HG02759 (cell line): ENCODE results near the gene SSBP2.
"Not testable (repeated sequence)": the region's sequence is repeated elsewhere in the genome, so short reads cannot be mapped to it uniquely, and the experiment has no call there.

ENCODE experiments used
- ATAC-seq: cut with Tn5 transposase; IDR thresholded peaks from one replicate; pipeline ENCODE4 v1.9.1; 2021; ENCODE audit warnings: mild to moderate bottlenecking, moderate library complexity; ENCODE audit not compliant: unreplicated experiment

SSBP2 gene

GRCh38 chr5:81679885-81680284 is 71.0 kb downstream of the SSBP2 start:
- ATAC-seq = no peak

- no peak for ATAC-seq
These were observed 75.5 kb downstream of the SSBP2 start for GRCh38 chr5:81675420-81675819.

- ATAC-seq = no peak
These were observed 85.1 kb downstream of the SSBP2 start for GRCh38 chr5:81665795-81666194.

- not testable (repeated sequence) for ATAC-seq
These were observed 90.3 kb downstream of the SSBP2 start for GRCh38 chr5:81660624-81661023.

- no peak for ATAC-seq
These were observed 93.5 kb downstream of the SSBP2 start for GRCh38 chr5:81657386-81657785.

- ATAC-seq = no peak
These were observed 94.1 kb downstream of the SSBP2 start for GRCh38 chr5:81656783-81657182.

- no peak for ATAC-seq
These were observed 99.9 kb downstream of the SSBP2 start for GRCh38 chr5:81650987-81651386.

- ATAC-seq = no peak
These were observed 104.4 kb downstream of the SSBP2 start for GRCh38 chr5:81646469-81646995.

GRCh38 chr5:81642210-81642609 is 108.7 kb downstream of the SSBP2 start:
- no peak for ATAC-seq

- no peak for ATAC-seq
These were observed 111.3 kb downstream of the SSBP2 start for GRCh38 chr5:81639556-81639955.

GRCh38 chr5:81638471-81638870 is 112.4 kb downstream of the SSBP2 start:
- ATAC-seq = no peak

GRCh38 chr5:81633891-81634290 is 117.0 kb downstream of the SSBP2 start:
- ATAC-seq = no peak

GRCh38 chr5:81633471-81633870 is 117.4 kb downstream of the SSBP2 start:
- no peak for ATAC-seq

GRCh38 chr5:81632679-81633078 is 118.2 kb downstream of the SSBP2 start:
- ATAC-seq = no peak

GRCh38 chr5:81631621-81632020 is 119.3 kb downstream of the SSBP2 start:
- no peak for ATAC-seq

GRCh38 chr5:81631124-81631523 is 119.8 kb downstream of the SSBP2 start:
- peak; percentile 84 for ATAC-seq

GRCh38 chr5:81630684-81631083 is 120.2 kb downstream of the SSBP2 start:
- no peak for ATAC-seq

GRCh38 chr5:81629986-81630385 is 120.9 kb downstream of the SSBP2 start:
- ATAC-seq = no peak

- not testable (repeated sequence) for ATAC-seq
These were observed 122.8 kb downstream of the SSBP2 start for GRCh38 chr5:81628061-81628460.

- no peak for ATAC-seq
These were observed 124.4 kb downstream of the SSBP2 start for GRCh38 chr5:81626524-81626923.

- ATAC-seq = no peak
These were observed 141.0 kb downstream of the SSBP2 start for GRCh38 chr5:81609810-81610375.

GRCh38 chr5:81608976-81609375 is 141.9 kb downstream of the SSBP2 start:
- ATAC-seq = no peak

- no peak for ATAC-seq
These were observed 143.2 kb downstream of the SSBP2 start for GRCh38 chr5:81607693-81608092.
